ENCODE results near the gene SCN4A. TPM values are rescaled to one million over a fixed set of nuclear protein-coding genes. Genes with fewer than 3 reads are reported as not detected.
"Not testable (repeated sequence)": the region's sequence is repeated elsewhere in the genome, so short reads cannot be mapped to it uniquely, and the experiment has no call there.

The SCN4A gene
- total RNA-seq, 1 donor from 2014 or later = not detected

DNA sequence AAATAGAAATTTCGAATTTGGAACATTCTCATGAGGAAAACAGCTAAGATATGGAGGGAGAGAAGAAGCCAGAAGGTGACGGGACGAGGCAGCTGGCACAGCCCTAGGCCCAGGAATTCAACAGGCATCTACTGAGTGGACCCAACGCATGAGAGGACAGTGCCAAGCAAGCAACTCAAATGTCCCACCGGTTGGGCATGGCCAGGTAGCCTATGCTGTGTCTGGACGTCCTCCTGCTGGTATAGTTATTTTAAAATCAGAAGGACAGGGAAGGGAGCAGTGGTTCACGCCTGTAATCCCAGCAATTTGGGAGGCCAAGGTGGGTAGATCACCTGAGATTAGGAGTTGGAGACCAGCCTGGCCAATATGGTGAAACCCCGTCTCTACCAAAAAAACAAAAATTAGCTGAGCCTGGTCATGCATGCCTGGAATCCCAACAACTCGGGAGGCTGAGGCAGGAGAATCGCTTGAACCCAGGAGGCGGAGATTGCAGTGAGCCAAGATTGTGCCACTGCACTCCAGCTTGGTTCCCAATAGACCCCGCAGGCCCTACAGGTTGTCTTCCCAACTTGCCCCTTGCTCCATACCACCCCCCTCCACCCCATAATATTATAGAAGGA is 56.0 kb downstream of the SCN4A start:
- DNase-seq (ENCODE audit: low read depth) = no peak

DNA sequence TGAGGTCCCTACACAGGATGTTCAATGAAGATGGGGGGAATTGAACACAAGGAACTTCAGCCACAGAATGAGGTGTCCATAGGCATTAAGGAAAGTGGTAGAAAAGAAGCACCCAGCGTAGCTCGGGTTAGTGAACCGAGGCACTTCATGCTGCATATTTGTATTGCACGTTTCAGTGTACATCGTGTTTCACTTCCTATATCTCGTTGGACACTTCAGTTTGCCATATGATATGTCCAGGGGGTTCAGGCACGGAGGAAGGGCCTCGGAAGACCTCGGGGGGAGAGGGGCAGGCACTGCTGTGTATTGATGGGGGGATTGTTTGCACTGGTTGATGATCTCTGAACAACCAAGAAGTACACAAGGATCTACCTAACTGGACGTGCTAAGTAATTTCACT is 57.0 kb downstream of the SCN4A start:
- DNase-seq (ENCODE audit: low read depth) = not testable (repeated sequence)

DNA sequence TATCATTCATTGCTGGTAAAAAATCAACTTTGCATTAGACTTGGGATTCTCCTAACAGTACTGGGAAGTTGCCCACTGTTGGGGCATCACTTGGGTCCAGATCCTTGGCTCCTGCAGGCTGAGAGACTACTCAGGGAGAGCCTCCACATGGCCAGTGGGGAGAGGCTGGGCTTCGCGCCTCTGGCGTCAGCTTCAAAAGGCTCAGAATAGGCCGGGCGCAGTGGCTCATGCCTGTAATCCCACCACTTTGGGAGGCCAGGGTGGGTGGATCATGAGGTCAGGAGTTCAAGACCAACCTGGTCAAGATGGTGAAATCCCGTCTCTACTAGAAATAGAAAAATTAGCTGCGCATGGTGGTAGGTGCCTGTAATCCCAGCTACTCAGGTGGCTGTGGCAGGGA is 58.2 kb downstream of the SCN4A start:
- no peak for DNase-seq (ENCODE audit: low read depth)

DNA sequence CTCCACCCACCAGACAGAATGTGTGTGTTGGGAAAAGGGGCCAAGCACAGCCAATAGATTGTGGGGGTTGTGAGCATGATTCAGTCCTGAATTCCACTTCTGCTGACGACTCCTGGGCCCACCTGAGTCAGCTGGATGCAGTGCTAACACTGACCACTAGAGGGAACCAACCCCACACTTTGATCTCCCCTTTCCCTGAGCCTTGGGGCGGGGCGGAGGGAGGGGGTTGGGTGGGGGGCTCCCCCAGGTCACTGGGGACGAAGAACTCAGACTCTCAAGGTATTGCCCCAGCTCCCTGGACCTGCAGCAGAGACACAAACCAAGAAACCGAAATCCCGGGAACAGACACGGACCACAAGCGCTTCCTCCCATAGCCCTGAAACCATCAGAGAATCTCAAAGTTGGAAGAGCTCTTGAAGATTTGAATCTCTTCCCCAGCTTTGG is 61.0 kb downstream of the SCN4A start:
- DNase-seq (ENCODE audit: low read depth) = no peak

- DNase-seq (ENCODE audit: low read depth) = no peak
These were observed 61.6 kb downstream of the SCN4A start, which contains the start of gene CSHL1 for GRCh38 chr17:63911041-63911635. Gene CSHL1 (minus strand): TSS chr17:63911258. CDS start chr17:63911196, 62 bp downstream.

GRCh38 chr17:63910096-63910495 is 62.6 kb downstream of the SCN4A start:
- DNase-seq (ENCODE audit: low read depth) = no peak

- DNase-seq (ENCODE audit: low read depth) = not testable (repeated sequence)
These were observed 63.1 kb downstream of the SCN4A start for GRCh38 chr17:63909586-63909985.

GRCh38 chr17:63907161-63907778 is 65.4 kb downstream of the SCN4A start:
- not testable (repeated sequence) for DNase-seq (ENCODE audit: low read depth)

- DNase-seq (ENCODE audit: low read depth) = not testable (repeated sequence)
These were observed 67.9 kb downstream of the SCN4A start for GRCh38 chr17:63904796-63905195.

DNA sequence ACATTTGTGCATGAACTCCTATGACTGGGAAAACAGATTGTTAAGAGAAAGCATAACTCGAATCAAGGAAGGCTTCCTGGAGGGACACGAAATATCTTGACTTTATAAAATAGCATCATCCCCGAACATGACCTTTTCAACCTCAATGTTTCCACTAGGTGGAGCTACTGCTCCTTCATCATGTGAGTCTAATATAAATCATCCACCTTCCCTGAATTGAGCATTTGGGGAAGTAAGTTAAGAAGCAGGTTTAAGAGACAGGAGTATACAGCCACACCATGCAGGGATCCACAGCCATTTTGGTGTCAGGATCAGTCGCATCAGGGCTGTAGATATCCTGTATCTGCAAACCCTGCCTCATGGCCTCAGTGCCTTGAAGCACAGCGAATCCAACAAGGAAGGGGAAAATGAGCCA is 68.9 kb downstream of the SCN4A start:
- DNase-seq (ENCODE audit: low read depth) = not testable (repeated sequence)

DNA sequence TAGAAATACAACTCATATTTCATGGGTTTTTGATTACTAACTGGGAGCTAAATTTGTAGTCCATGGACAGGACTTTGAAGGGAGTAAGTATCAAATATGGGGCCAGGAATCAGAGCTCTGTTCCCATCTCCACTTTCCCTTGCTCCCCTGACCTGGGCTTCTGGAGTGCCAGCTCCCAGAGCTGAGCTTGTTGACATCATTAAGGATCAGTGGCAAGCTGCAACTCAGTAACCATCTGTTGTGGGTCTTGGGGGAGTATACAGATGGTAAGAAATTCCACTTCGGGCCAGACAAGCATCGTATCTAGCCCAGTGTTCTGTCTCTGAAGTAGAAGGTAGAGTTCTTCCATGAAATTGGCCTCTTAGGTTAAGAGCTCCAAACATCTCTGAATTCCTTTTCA is 70.7 kb downstream of the SCN4A start:
- not testable (repeated sequence) for DNase-seq (ENCODE audit: low read depth)

GRCh38 chr17:63898899-63899798 is 73.6 kb downstream of the SCN4A start:
- DNase-seq (ENCODE audit: low read depth) = not testable (repeated sequence)

DNA sequence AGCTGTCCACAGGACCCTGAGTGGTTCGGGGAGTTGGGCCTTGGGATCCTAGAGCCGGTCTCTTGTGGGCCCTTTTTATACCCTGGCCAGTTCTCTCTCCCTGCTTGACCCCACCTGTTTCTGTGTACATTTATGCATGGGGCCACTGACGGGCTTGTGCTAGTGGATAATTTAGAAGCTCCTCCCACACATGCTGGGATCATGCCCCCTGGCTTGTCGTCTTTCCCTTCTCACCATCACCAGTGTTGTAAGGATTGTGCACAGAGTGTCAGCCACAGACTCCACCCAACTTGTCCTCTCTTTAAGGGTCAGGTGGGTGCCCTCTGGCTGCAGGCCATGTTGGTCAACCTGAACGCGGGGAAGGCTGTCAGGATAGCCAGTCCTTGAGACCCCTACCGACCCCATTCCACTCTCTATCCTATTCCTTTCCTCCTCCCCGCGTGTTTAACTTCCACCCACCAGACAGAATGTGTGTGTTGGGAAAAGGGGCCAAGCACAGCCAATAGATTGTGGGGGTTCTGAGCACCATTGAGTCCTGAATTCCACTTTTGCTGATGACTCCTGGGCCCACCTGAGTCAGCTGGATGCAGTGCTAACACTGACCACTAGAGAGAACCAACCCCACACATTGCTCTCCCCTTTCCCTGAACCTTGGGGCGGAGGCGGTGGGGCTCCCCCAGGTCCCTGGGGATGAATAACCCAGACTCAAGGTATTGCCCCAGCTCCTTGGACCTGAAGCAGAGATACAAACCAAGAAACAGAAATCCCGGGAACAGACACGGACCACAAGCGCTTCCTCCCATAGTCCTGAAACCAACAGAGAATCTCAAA is 76.0 kb downstream of the SCN4A start, which contains the start of gene CSH1:
Gene CSH1, minus strand, starts transcription at position 51 of the 831 bp plus-strand sequence. CDS start 63 bp downstream, outside the sequence.
- DNase-seq (ENCODE audit: low read depth) = not testable (repeated sequence)

DNA sequence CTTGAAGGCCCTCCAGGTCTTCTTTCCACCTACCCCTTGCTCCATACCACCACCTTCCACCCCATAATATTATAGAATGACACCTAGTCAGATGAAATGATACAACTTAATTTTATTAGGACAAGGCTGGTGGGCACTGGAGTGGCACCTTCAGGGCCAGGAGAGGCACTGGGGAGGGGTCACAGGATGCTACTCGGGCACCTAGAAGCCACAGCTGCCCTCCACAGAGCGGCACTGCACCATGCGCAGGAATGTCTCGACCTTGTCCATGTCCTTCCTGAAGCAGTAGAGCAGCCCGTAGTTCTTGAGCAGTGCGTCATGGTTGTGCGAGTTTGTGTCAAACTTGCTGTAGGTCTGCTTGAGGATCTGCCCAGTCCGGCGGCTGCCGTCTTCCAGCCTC is 77.9 kb downstream of the SCN4A start:
- not testable (repeated sequence) for DNase-seq (ENCODE audit: low read depth)

- DNase-seq (ENCODE audit: low read depth) = not testable (repeated sequence)
These were observed 78.7 kb downstream of the SCN4A start for GRCh38 chr17:63894021-63894420.

- DNase-seq (ENCODE audit: low read depth) = not testable (repeated sequence)
These were observed 80.2 kb downstream of the SCN4A start for GRCh38 chr17:63892316-63893037.

DNA sequence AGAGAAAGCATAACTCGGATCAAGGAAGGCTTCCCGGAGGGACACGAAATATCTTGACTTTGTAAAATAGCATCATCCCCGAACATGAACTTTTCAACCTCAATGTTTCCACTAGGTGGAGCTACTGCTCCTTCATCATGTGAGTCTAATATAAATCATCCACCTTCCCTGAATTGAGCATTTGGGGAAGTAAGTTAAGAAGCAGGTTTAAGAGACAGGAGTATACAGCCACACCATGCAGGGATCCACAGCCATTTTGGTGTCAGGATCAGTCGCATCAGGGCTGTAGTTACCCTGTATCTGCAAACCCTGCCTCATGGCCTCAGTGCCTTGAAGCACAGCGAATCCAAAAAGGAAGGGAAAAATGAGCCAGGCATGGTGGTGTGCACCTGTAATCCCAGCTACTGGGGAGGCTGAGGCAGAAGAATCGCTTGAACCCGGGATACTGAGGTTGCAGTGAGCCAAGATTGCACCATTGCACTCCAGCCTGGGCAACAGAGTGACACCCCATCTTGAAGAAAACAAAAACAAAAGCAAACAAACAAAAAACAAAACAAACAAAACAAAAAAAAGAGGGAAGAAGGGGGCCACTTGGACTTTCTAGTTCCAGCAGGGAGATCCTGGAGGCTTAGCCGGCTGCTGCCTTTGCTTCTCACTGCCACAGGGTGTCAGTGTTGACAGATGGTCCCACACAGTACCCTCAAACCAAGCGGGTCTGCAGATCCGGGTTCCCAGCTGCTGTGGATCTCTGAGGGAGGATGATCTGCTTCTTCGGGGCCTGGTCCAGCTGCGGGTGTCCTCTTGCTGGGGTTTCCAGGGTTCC is 83.5 kb downstream of the SCN4A start:
- not testable (repeated sequence) for DNase-seq (ENCODE audit: low read depth)

All from renal cortical epithelial cell (primary cell).